T-cell (primary cell): ENCODE data around the gene DLG2. TPM values are rescaled to one million over a fixed set of nuclear protein-coding genes. Genes with fewer than 3 reads are reported as not detected.

ENCODE experiments used
- ATAC-seq, 4 experiments: fragments of 200-7000 bp in 3 of 4; fragments of 150-1000 bp in 1 of 4; cut with Tn5 transposase; replicated peaks in 1 of 4; 1 replicate in 3 of 4; 2 replicates in 1 of 4; pipeline ENCODE4 v1.10.0; 2021; ENCODE audit warnings: moderate library complexity in 3 of 4, mild to moderate bottlenecking in 2 of 4, moderate number of reproducible peaks in 1 of 4
- CTCF ChIA-PET, 2 donors: fragments of 300-600 bp; sonication (Branson Sonifier 250); formaldehyde crosslinking; loops; one replicate each; lab custom pipeline; 2022; ENCODE audit warnings: antibody characterized with exemption in 2 of 2; lab: Charles Lee
- POLR2A ChIA-PET, 2 donors: fragments of 300-600 bp; sonication (Branson Sonifier 250); formaldehyde crosslinking; loops; one replicate each; lab custom pipeline; 2022; ENCODE audit warnings: antibody characterized with exemption in 2 of 2; lab: Charles Lee
- DNase-seq, 35 experiments: peaks; one replicate each; pipeline versions ENCODE4 v3.0.0 to v3.0.0-alpha.2; 2013 to 2023
- H3K27ac ChIP-seq: one replicate; pipeline ENCODE4 v1.5.1; 2013; ENCODE audit warnings: low read length
- H3K27me3 ChIP-seq, 2 experiments: replicated peaks in 1 of 2; 1 replicate in 1 of 2; 2 replicates in 1 of 2; pipeline versions ENCODE4 v1.6.1 to v1.7.0; 2013; ENCODE audit warnings: low read length in 1 of 2, mixed read lengths in 1 of 2; ENCODE audit not compliant: control insufficient read depth in 2 of 2, insufficient read depth in 2 of 2; ENCODE audit errors: extremely low read depth in 1 of 2
- H3K36me3 ChIP-seq, 2 donors: 1 replicate in 1 of 2; 2 replicates in 1 of 2; pipeline versions ENCODE4 v1.6.1 to v1.7.0; 2013; ENCODE audit warnings: low read length in 1 of 2; ENCODE audit not compliant: control insufficient read depth in 2 of 2, insufficient read depth in 1 of 2; ENCODE audit errors: extremely low read depth in 1 of 2
- H3K4me1 ChIP-seq, 2 experiments: 1 replicate in 1 of 2; 2 replicates in 1 of 2; pipeline versions ENCODE4 v1.6.1 to v1.7.0; 2013; ENCODE audit warnings: low read length in 2 of 2, mixed read lengths in 1 of 2; ENCODE audit not compliant: insufficient read depth in 2 of 2, control insufficient read depth in 1 of 2; ENCODE audit errors: extremely low read depth in 1 of 2
- H3K4me3 ChIP-seq, 2 donors: 1 replicate in 1 of 2; 2 replicates in 1 of 2; pipeline versions ENCODE4 v1.5.1 to v1.7.0; 2013; ENCODE audit warnings: mild to moderate bottlenecking in 2 of 2, low read length in 1 of 2, moderate library complexity in 1 of 2; ENCODE audit not compliant: control insufficient read depth in 1 of 2; ENCODE audit errors: extremely low read depth in 1 of 2
- H3K9me3 ChIP-seq: 2 replicates; pipeline ENCODE4 v1.7.0; 2013
- H3K27ac Mint-ChIP-seq, 2 donors: one replicate each; pipeline ENCODE4 v1.8.0; 2020 to 2021; ENCODE audit warnings: mild to moderate bottlenecking in 2 of 2, mixed read lengths in 2 of 2
- H3K27me3 Mint-ChIP-seq, 2 donors: one replicate each; pipeline ENCODE4 v1.8.0; 2021 to 2022; ENCODE audit warnings: mixed read lengths in 2 of 2
- H3K36me3 Mint-ChIP-seq: one replicate; pipeline ENCODE4 v1.8.0; 2021; ENCODE audit warnings: mixed read lengths
- H3K4me1 Mint-ChIP-seq, 3 donors: one replicate each; pipeline ENCODE4 v1.8.0; 2020 to 2022; ENCODE audit warnings: mixed read lengths in 3 of 3, mild to moderate bottlenecking in 1 of 3
- H3K4me3 Mint-ChIP-seq, 3 donors: one replicate each; pipeline ENCODE4 v1.8.0; 2020 to 2022; ENCODE audit warnings: mild to moderate bottlenecking in 3 of 3, mixed read lengths in 3 of 3, moderate library complexity in 3 of 3
- H3K9me3 Mint-ChIP-seq, 3 donors: one replicate each; pipeline ENCODE4 v1.8.0; 2020 to 2022; ENCODE audit warnings: mixed read lengths in 3 of 3
- WGBS: methylation state at CpG from one replicate; pipeline ENCODE4 v1.1.5; 2013; ENCODE audit warnings: missing lambda C conversion rate; ENCODE audit not compliant: insufficient coverage; 5-methylcytosine and 5-hydroxymethylcytosine counted together
- total RNA-seq, 35 experiments: library from RNA in 6 of 35; stranded (reverse) in 6 of 35; fragments of 120-200 nt in 1 of 35; gene quantifications; one replicate each; pipeline versions ENCODE4 v1.2.1 to v1.2.4 and lab custom pipeline; 2013 to 2026

Gene DLG2
- total RNA-seq, 5 donors from 2014 or later (not counting 1 experiment from before 2014, with no cell fraction given): 2.3 to 4.1 (median 2.9) TPM

DNA sequence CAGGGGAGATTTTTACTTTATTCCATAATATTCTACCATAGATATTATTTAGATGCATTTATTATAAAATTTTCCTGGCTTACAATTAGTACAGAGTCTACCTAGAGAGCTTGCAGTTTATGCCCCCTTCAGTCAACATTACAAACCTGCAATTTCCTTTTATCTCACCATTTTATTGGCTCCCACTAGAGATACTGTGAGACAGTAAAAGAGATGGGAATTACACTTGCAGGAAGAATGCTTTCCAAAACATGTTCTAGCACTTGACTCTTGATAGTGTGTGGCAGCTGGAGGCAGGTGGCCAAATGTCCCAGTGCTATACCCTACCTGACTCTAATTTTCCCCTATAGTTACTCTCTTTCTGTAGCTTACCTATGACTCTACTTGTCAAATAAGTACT lies 863.2 kb downstream of the DLG2 start:
- DNase-seq: no peak
- Histone ChIP-seq H3K4me1 (no peaks in the 10 kb centered on the region), H3K4me3 (no peak overlapping the region), H3K9me3 (no peaks in the 10 kb centered on the region), H3K36me3 (no peaks in the 10 kb centered on the region), H3K27me3 (no peaks in the 10 kb centered on the region), H3K27ac (no peak overlapping the region)
- ChIA-PET POLR2A (no interaction called here), CTCF (no interaction called here)
- Mint-ChIP-seq H3K9me3 (peaks cover 0 to 37% (median 25%) of the 10 kb centered on the region in 3 donors), H3K27ac (no peak overlapping the region), H3K36me3 (no peaks in the 10 kb centered on the region), H3K27me3 (no peaks in the 10 kb centered on the region), H3K4me3 (no peak overlapping the region), H3K4me1 (no peaks in the 10 kb centered on the region)
- ATAC-seq: no peak

DNA sequence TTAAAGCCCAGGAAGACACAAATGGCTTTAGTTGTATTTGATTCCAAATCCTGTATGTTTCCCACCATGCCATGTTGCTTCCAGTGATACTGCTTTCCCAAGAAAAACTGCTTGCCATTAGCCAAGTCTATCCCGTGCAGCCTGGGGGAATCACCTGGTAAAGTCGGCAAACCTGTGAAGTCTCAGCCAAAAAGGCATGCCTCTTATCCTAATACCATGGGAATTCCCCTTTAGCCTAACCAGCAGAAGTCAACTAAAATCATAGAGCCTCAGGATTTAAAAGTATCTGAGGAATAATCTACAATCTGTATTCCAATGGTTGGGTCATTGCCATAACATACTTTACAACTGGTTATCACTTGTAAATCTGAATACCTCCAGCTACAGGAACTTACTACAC lies 869.4 kb downstream of the DLG2 start:
- H3K9me3 Mint-ChIP-seq: peaks cover 14 to 34% (median 21%) of the 10 kb centered on the region in 3 donors

DNA sequence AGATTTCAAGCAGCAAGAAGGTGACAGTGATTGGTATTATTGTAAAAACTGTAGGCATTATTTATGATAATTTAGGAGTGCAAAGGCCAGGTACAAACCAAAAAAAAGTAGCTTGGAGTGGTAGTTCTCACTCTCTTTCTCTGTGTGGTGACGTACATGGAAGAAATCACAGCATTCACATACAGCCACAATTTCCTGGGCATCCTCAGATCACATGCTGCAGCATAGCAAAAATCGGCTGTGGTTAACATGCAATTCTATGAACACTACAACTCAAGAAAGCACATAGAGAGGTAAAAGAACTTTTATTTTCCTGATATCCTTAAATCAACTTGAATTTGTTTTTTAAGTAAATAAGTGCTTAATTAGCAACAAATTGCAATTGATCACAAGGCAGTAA lies 875.8 kb downstream of the DLG2 start:
- ATAC-seq: peak in 1 of 4 experiments; percentile 57
- Mint-ChIP-seq H3K27ac (no peak overlapping the region), H3K36me3 (no peaks in the 10 kb centered on the region), H3K27me3 (no peaks in the 10 kb centered on the region), H3K4me3 (no peak overlapping the region), H3K4me1 (no peaks in the 10 kb centered on the region), H3K9me3 (peaks cover 11 to 37% (median 22%) of the 10 kb centered on the region in 3 donors)
- no peak overlapping the region for H3K27ac ChIP-seq
- no CpG with 5 or more reads among the region's 2 CpGs for whole genome bisulfite sequencing
- ChIA-PET POLR2A (no interaction called here), CTCF (no interaction called here)
- peaks cover 0 to 16% of the 10 kb centered on the region in 2 experiments for H3K4me1 ChIP-seq
- H3K36me3 ChIP-seq: no peaks in the 10 kb centered on the region
- no peaks in the 10 kb centered on the region for H3K27me3 ChIP-seq
- DNase-seq: peak in 1 of 35 experiments; percentile 3
- H3K4me3 ChIP-seq: no peak overlapping the region
- no peaks in the 10 kb centered on the region for H3K9me3 ChIP-seq

More for the DNA sequence above, 869.4 kb downstream of the DLG2 start:
- H3K27me3 Mint-ChIP-seq: no peaks in the 10 kb centered on the region
- Histone ChIP-seq H3K4me3 (no peak overlapping the region), H3K4me1 (no peaks in the 10 kb centered on the region), H3K36me3 (no peaks in the 10 kb centered on the region), H3K9me3 (no peaks in the 10 kb centered on the region), H3K27ac (no peak overlapping the region), H3K27me3 (no peaks in the 10 kb centered on the region)
- H3K4me1 Mint-ChIP-seq: no peaks in the 10 kb centered on the region
- CTCF ChIA-PET: no interaction called here
- H3K27ac Mint-ChIP-seq: no peak overlapping the region
- POLR2A ChIA-PET: no interaction called here
- WGBS: 73% methylated on average over 2 of the region's 2 CpGs
- ATAC-seq (no peak), DNase-seq (no peak)
- no peaks in the 10 kb centered on the region for H3K36me3 Mint-ChIP-seq
- H3K4me3 Mint-ChIP-seq: no peak overlapping the region

DNA sequence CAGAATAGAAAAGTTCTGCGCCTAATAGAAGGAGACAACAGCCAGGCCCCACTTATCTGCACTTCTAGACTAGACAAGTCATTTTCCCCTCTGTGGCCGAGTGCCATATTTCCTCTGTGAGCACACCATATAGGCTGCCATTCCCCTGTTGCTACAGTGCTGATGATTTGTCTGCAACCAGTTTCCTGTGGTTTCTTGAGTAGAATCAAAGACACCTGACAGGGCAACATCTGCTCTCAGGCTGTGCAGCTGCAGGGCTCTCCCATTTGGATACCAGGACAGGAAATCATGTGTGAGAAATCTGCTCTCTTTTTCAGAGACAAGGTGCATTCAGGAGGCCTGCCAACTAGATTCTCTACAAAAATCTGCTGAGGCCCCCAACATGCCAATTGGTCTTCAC lies 879.3 kb downstream of the DLG2 start:
- ChIA-PET CTCF (no interaction called here), POLR2A (no interaction called here)
- no peaks in the 10 kb centered on the region for H3K36me3 Mint-ChIP-seq
- peak in 3 of 35 experiments; percentile 0 to 5 (median 0) for DNase-seq
- H3K27ac Mint-ChIP-seq: no peak overlapping the region
- Histone ChIP-seq H3K4me1 (peaks cover 0 to 16% of the 10 kb centered on the region in 2 experiments), H3K27me3 (no peaks in the 10 kb centered on the region), H3K36me3 (no peaks in the 10 kb centered on the region), H3K27ac (no peak overlapping the region), H3K9me3 (no peaks in the 10 kb centered on the region), H3K4me3 (no peak overlapping the region)
- H3K27me3 Mint-ChIP-seq: no peaks in the 10 kb centered on the region
- ATAC-seq: peak in 2 of 4 experiments; percentile 41 to 71
- no peaks in the 10 kb centered on the region for H3K4me1 Mint-ChIP-seq
- H3K4me3 Mint-ChIP-seq: no peak overlapping the region
- peaks cover 7 to 31% (median 18%) of the 10 kb centered on the region in 3 donors for H3K9me3 Mint-ChIP-seq
- 0% methylated on average over 1 of the region's 2 CpGs for WGBS

DNA sequence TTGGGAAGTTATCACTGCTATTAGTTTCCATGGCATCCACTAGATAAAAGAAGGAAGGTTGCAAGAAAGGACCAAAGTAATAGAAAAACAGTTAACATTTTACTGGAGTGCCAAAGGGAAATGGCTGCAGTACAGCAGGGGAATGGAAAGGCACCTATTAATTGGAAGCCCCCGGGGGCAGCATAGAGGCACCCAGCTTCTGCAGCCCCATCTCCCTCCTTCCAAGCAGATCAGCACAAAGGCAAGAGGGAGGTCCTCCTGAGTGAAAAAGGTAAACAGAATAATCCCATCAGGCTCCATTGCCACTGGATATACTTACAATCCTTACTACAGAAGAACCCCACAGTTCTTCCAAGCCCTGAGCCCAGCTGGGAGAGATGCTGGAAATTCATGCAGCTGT lies 887.1 kb downstream of the DLG2 start:
- Mint-ChIP-seq H3K27me3 (no peaks in the 10 kb centered on the region), H3K36me3 (no peaks in the 10 kb centered on the region), H3K27ac (no peak overlapping the region), H3K4me1 (no peaks in the 10 kb centered on the region), H3K9me3 (peaks cover 21 to 44% (median 29%) of the 10 kb centered on the region in 3 donors), H3K4me3 (no peak overlapping the region)
- ATAC-seq (no peak), DNase-seq (no peak)
- H3K4me1 ChIP-seq: no peaks in the 10 kb centered on the region
- no CpG with 5 or more reads among the region's 1 CpG for WGBS
- POLR2A ChIA-PET: no interaction called here
- no peaks in the 10 kb centered on the region for H3K36me3 ChIP-seq
- no peaks in the 10 kb centered on the region for H3K9me3 ChIP-seq
- CTCF ChIA-PET: interaction anchor here in 1 of 2 donors (0.6 kb wide), 1 partner anchor 78 kb away, joined by 8 read pairs; no protein-coding TSS in a partner anchor
- H3K4me3 ChIP-seq: no peak overlapping the region
- H3K27me3 ChIP-seq: no peaks in the 10 kb centered on the region
- H3K27ac ChIP-seq: no peak overlapping the region

DNA sequence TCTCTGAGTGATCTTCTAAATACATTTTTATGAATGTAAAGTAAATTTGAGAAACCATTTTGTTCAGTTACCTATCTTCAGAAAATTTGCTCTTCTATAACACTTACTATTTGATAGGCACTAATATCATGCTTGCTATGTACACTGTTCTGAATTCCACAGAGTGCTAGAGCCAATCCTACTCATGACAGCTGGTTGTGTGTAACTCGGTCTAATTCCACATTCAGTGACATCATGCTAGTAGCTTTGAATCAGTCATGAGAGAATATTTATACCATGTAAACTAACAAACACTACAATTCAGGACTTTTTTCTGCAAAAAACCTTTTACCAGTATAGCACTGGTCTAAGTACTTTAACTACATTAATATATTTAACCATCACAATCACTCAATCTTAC lies 902.9 kb downstream of the DLG2 start:
- no peak overlapping the region for H3K4me3 ChIP-seq
- Mint-ChIP-seq H3K36me3 (no peaks in the 10 kb centered on the region), H3K27me3 (peaks cover 1 to 10% of the 10 kb centered on the region in 2 donors), H3K27ac (no peak overlapping the region), H3K4me1 (peaks cover 5 to 15% (median 6%) of the 10 kb centered on the region in 3 donors), H3K4me3 (no peak overlapping the region), H3K9me3 (peaks cover 7 to 15% (median 11%) of the 10 kb centered on the region in 3 donors)
- peaks cover 0 to 5% of the 10 kb centered on the region in 2 experiments for H3K27me3 ChIP-seq
- H3K4me1 ChIP-seq: peaks cover 0 to 2% of the 10 kb centered on the region in 2 experiments
- POLR2A ChIA-PET: no interaction called here
- no peak for DNase-seq
- no peak for ATAC-seq
- WGBS: no CpG with 5 or more reads among the region's 1 CpG
- CTCF ChIA-PET: no interaction called here
- no peaks in the 10 kb centered on the region for H3K9me3 ChIP-seq
- H3K27ac ChIP-seq: no peak overlapping the region
- H3K36me3 ChIP-seq: no peaks in the 10 kb centered on the region
